ENCODE measurements around the gene FAF2.

FAF2 gene

GRCh38 chr5:176499273-176499672 lies 51.1 kb downstream of the FAF2 start:
- Histone ChIP-seq H3K36me3 (peaks cover 89% of the 10 kb centered on the region), H3K9me3 (no peaks in the 10 kb centered on the region), H3K4me3 (ENCODE audit: low read depth, low read length) (no peak overlapping the region), H3K27me3 (no peaks in the 10 kb centered on the region), H3K4me1 (no peaks in the 10 kb centered on the region; the same call in 1 of the 2 replicates)
- DNase-seq = no peak
- TF ChIP-seq CTCF (IDR thresholded peaks at IDR 0.05; ENCODE audit: low read depth, low read length) = no peak

- no peak for DNase-seq
- no peaks in the 10 kb centered on the region; the same call in 1 of the 2 replicates for H3K4me1 ChIP-seq
- peaks cover 85% of the 10 kb centered on the region for H3K36me3 ChIP-seq
- H3K4me3 ChIP-seq (ENCODE audit: low read depth, low read length) = no peak overlapping the region
- no peaks in the 10 kb centered on the region for H3K9me3 ChIP-seq
- TF ChIP-seq CTCF (IDR thresholded peaks at IDR 0.05; ENCODE audit: low read depth, low read length) = no peak
- H3K27me3 ChIP-seq = no peaks in the 10 kb centered on the region
Observed at GRCh38 chr5:176500511-176500910, 52.3 kb downstream of the FAF2 start.

GRCh38 chr5:176501333-176501732 lies 53.1 kb downstream of the FAF2 start:
- peaks cover 83% of the 10 kb centered on the region for H3K36me3 ChIP-seq

GRCh38 chr5:176503496-176503895 lies 55.3 kb downstream of the FAF2 start:
- no peak overlapping the region for H3K4me3 ChIP-seq (ENCODE audit: low read depth, low read length)
- H3K4me1 ChIP-seq = no peaks in the 10 kb centered on the region; the same call in 1 of the 2 replicates
- H3K9me3 ChIP-seq = no peaks in the 10 kb centered on the region
- no peak for TF ChIP-seq CTCF (IDR thresholded peaks at IDR 0.05; ENCODE audit: low read depth, low read length)
- no peak for DNase-seq
- peaks cover 79% of the 10 kb centered on the region for H3K36me3 ChIP-seq
- no peaks in the 10 kb centered on the region for H3K27me3 ChIP-seq

More at GRCh38 chr5:176501333-176501732, 53.1 kb downstream of the FAF2 start:
- no peak for DNase-seq
- no peaks in the 10 kb centered on the region for H3K27me3 ChIP-seq
- no peak for TF ChIP-seq CTCF (IDR thresholded peaks at IDR 0.05; ENCODE audit: low read depth, low read length)
- H3K9me3 ChIP-seq = no peaks in the 10 kb centered on the region
- no peak overlapping the region for H3K4me3 ChIP-seq (ENCODE audit: low read depth, low read length)
- no peaks in the 10 kb centered on the region; the same call in 1 of the 2 replicates for H3K4me1 ChIP-seq

GRCh38 chr5:176507911-176508310 lies 59.7 kb downstream of the FAF2 start:
- no peak for TF ChIP-seq CTCF (IDR thresholded peaks at IDR 0.05; ENCODE audit: low read depth, low read length)
- no peaks in the 10 kb centered on the region for H3K27me3 ChIP-seq
- H3K36me3 ChIP-seq = peaks cover 53% of the 10 kb centered on the region
- no peak overlapping the region for H3K4me3 ChIP-seq (ENCODE audit: low read depth, low read length)
- no peak for DNase-seq
- H3K9me3 ChIP-seq = no peaks in the 10 kb centered on the region
- H3K4me1 ChIP-seq = no peaks in the 10 kb centered on the region; the same call in 1 of the 2 replicates

GRCh38 chr5:176508603-176509002 lies 60.4 kb downstream of the FAF2 start:
- DNase-seq = no peak
- no peaks in the 10 kb centered on the region; the same call in 1 of the 2 replicates for H3K4me1 ChIP-seq
- H3K9me3 ChIP-seq = no peaks in the 10 kb centered on the region
- H3K27me3 ChIP-seq = no peaks in the 10 kb centered on the region
- no peak for TF ChIP-seq CTCF (IDR thresholded peaks at IDR 0.05; ENCODE audit: low read depth, low read length)
- H3K36me3 ChIP-seq = peaks cover 48% of the 10 kb centered on the region
- no peak overlapping the region for H3K4me3 ChIP-seq (ENCODE audit: low read depth, low read length)

Measured in BE2C (cell line).